22Rv1 (cell line): ENCODE measurements around the gene ATF6.

Experiments used
- ZFX ChIP-seq: fragments of 450-650 bp; IDR thresholded peaks from 2 replicates; pipeline ENCODE4 v1.6.1; 2017; ENCODE audit warnings: antibody characterized with exemption, borderline replicate concordance
- TF ChIP-seq, protein P1 (sequence below): fragments of 450-650 bp; IDR thresholded peaks from 2 replicates; pipeline ENCODE4 v1.5.1; 2017; ENCODE audit warnings: mild to moderate bottlenecking

DNA sequence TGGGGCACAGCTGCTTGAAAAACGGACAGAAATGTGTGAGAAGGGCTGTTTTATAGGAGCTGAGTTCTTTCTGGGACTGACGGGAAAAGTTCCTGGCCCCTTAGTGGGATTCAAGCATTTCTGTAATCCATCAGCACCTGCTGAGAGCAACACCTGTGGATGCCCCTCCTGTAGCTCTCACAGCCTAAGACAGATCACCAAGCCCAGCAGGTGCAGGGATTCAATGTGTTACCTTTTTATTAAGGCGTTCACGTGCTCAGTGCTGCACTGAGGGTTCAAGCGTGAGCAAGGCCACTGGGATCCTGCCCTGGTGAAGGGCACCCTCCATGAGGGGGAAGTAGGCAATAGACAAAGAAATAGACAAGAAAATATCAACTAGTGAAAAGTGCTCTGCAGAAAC lies 242.7 kb downstream of the ATF6 start:
- TF ChIP-seq, protein P1, sequence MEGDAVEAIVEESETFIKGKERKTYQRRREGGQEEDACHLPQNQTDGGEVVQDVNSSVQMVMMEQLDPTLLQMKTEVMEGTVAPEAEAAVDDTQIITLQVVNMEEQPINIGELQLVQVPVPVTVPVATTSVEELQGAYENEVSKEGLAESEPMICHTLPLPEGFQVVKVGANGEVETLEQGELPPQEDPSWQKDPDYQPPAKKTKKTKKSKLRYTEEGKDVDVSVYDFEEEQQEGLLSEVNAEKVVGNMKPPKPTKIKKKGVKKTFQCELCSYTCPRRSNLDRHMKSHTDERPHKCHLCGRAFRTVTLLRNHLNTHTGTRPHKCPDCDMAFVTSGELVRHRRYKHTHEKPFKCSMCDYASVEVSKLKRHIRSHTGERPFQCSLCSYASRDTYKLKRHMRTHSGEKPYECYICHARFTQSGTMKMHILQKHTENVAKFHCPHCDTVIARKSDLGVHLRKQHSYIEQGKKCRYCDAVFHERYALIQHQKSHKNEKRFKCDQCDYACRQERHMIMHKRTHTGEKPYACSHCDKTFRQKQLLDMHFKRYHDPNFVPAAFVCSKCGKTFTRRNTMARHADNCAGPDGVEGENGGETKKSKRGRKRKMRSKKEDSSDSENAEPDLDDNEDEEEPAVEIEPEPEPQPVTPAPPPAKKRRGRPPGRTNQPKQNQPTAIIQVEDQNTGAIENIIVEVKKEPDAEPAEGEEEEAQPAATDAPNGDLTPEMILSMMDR, result no peak
- TF ChIP-seq ZFX, result no peak
